ENCODE measurements around the gene SARDH. TPM values are rescaled to one million over a fixed set of nuclear protein-coding genes. Genes with fewer than 3 reads are reported as not detected.

SARDH gene
- 0.75 and 1.8 TPM in 2 replicates for total RNA-seq

GRCh38 chr9:133737774-133738639, at the start of gene SARDH:
Gene SARDH, minus strand, starts transcription at chr9:133738352. Its CDS starts 4,179 bp downstream, at chr9:133734173.
- Histone ChIP-seq H3K4me3 (ENCODE audit: low read depth, low read length) (peak within 1 kb of the TSS; percentile 18), H3K27me3 (ENCODE audit: control insufficient read depth, insufficient read depth, low read length) (peaks cover 42% of the 10 kb centered on the region), H3K36me3 (ENCODE audit: control insufficient read depth, insufficient read depth, low read length) (no peaks in the 10 kb centered on the region)
- DNase-seq (ENCODE audit: low read depth), result no peak
- TF ChIP-seq CTCF (IDR thresholded peaks at IDR 0.05; ENCODE audit: insufficient read depth, low read length, poor library complexity, severe bottlenecking), result no peak

GRCh38 chr9:133787754-133788025, 49.5 kb upstream of the SARDH start:
- Histone ChIP-seq H3K27me3 (ENCODE audit: control insufficient read depth, insufficient read depth, low read length) (no peaks in the 10 kb centered on the region), H3K4me3 (ENCODE audit: low read depth, low read length) (no peak overlapping the region), H3K36me3 (ENCODE audit: control insufficient read depth, insufficient read depth, low read length) (peaks cover 2% of the 10 kb centered on the region)
- TF ChIP-seq CTCF (IDR thresholded peaks at IDR 0.05; ENCODE audit: insufficient read depth, low read length, poor library complexity, severe bottlenecking), result no peak
- no peak for DNase-seq (ENCODE audit: low read depth)

- peaks cover under 1% of the 10 kb centered on the region for H3K36me3 ChIP-seq (ENCODE audit: control insufficient read depth, insufficient read depth, low read length)
- no peak overlapping the region for H3K4me3 ChIP-seq (ENCODE audit: low read depth, low read length)
- no peak for TF ChIP-seq CTCF (IDR thresholded peaks at IDR 0.05; ENCODE audit: insufficient read depth, low read length, poor library complexity, severe bottlenecking)
These were observed 49.0 kb upstream of the SARDH start for GRCh38 chr9:133786907-133787753.

GRCh38 chr9:133786371-133786753, 48.2 kb upstream of the SARDH start:
- Histone ChIP-seq H3K4me3 (ENCODE audit: low read depth, low read length) (no peak overlapping the region), H3K36me3 (ENCODE audit: control insufficient read depth, insufficient read depth, low read length) (no peaks in the 10 kb centered on the region), H3K27me3 (ENCODE audit: control insufficient read depth, insufficient read depth, low read length) (no peaks in the 10 kb centered on the region)
- no peak for TF ChIP-seq CTCF (IDR thresholded peaks at IDR 0.05; ENCODE audit: insufficient read depth, low read length, poor library complexity, severe bottlenecking)
- DNase-seq (ENCODE audit: low read depth), result no peak

More at GRCh38 chr9:133786907-133787753, 49.0 kb upstream of the SARDH start:
- no peaks in the 10 kb centered on the region for H3K27me3 ChIP-seq (ENCODE audit: control insufficient read depth, insufficient read depth, low read length)
- DNase-seq (ENCODE audit: low read depth), result no peak

- DNase-seq (ENCODE audit: low read depth), result no peak
- Histone ChIP-seq H3K36me3 (ENCODE audit: control insufficient read depth, insufficient read depth, low read length) (no peaks in the 10 kb centered on the region), H3K27me3 (ENCODE audit: control insufficient read depth, insufficient read depth, low read length) (no peaks in the 10 kb centered on the region), H3K4me3 (ENCODE audit: low read depth, low read length) (no peak overlapping the region)
- no peak for TF ChIP-seq CTCF (IDR thresholded peaks at IDR 0.05; ENCODE audit: insufficient read depth, low read length, poor library complexity, severe bottlenecking)
These were observed 47.7 kb upstream of the SARDH start for GRCh38 chr9:133785753-133786370.

All from kidney epithelial cell (primary cell).